ENCODE data around the gene SENP6.

GRCh38 chr6:75743971-75744370 lies 142.3 kb downstream of the SENP6 start:
- TF ChIP-seq CTCF (conservative IDR thresholded peaks at IDR 0.05; ENCODE audit: low read length) (no peak), EZH2phosphoT487 (IDR thresholded peaks at IDR 0.05; ENCODE audit: borderline replicate concordance) (no peak)

Data from Loucy (cell line).